Subcutaneous adipose tissue (tissue), 4 donors: ENCODE results near the gene PTTG1IP2. TPM values are rescaled to one million over a fixed set of nuclear protein-coding genes. Genes with fewer than 3 reads are reported as not detected.

Experiments
- CTCF ChIP-seq: fragments of 450-650 bp; IDR thresholded peaks from one replicate; pipeline ENCODE4 v1.5.1; 2016; ENCODE audit warnings: low read depth, mild to moderate bottlenecking, control low read depth, antibody characterized with exemption, moderate library complexity
- total RNA-seq, 4 donors: library from RNA; depleted of rRNA; stranded (reverse); fragments of >200 nt; gene quantifications; one replicate each; pipeline ENCODE4 v1.1.0, GENCODE V29; 2016

The PTTG1IP2 gene
- total RNA-seq = not detected

GRCh38 chr7:90469554-90469953, at the start of gene PTTG1IP2:
Gene PTTG1IP2, plus strand, starts transcription at chr7:90469639. Its CDS starts 148 bp downstream, at chr7:90469787.
- TF ChIP-seq CTCF = no peak

- no peak for TF ChIP-seq CTCF
Measured at GRCh38 chr7:90421651-90422050, 47.8 kb upstream of the PTTG1IP2 start.

- no peak for TF ChIP-seq CTCF
Measured at GRCh38 chr7:90424720-90425119, 44.7 kb upstream of the PTTG1IP2 start.

GRCh38 chr7:90425376-90425775, 44.1 kb upstream of the PTTG1IP2 start:
- no peak for TF ChIP-seq CTCF

GRCh38 chr7:90430614-90431460, 38.6 kb upstream of the PTTG1IP2 start:
- no peak for TF ChIP-seq CTCF

GRCh38 chr7:90432752-90433151, 36.7 kb upstream of the PTTG1IP2 start:
- no peak for TF ChIP-seq CTCF

- TF ChIP-seq CTCF = no peak
Measured at GRCh38 chr7:90433221-90433620, 36.2 kb upstream of the PTTG1IP2 start.
